Panc1 (cell line): ENCODE measurements around the gene GPX7.

ENCODE experiments used
- CTCF ChIP-seq: fragments of 450-650 bp; IDR thresholded peaks from 2 replicates; pipeline ENCODE4 v1.5.1; 2017; ENCODE audit warnings: mild to moderate bottlenecking
- POLR2AphosphoS5 ChIP-seq: IDR thresholded peaks from 2 replicates; pipeline ENCODE4 v1.6.1; 2012; ENCODE audit warnings: mild to moderate bottlenecking, low read depth, low read length, moderate library complexity
- REST ChIP-seq, 2 experiments: IDR thresholded peaks; 2 replicates each; pipeline ENCODE4 v1.6.1; 2011 to 2012; ENCODE audit warnings: low read depth in 2 of 2, control low read depth in 1 of 2, low read length in 1 of 2, mild to moderate bottlenecking in 1 of 2, moderate library complexity in 1 of 2; ENCODE audit not compliant: insufficient read depth in 1 of 2
- SIN3A ChIP-seq: IDR thresholded peaks from 2 replicates; pipeline ENCODE4 v1.6.1; 2012; ENCODE audit warnings: low read depth, mild to moderate bottlenecking, low read length, moderate library complexity, borderline replicate concordance; ENCODE audit not compliant: insufficient read depth
- TCF7L2 ChIP-seq: IDR thresholded peaks from 2 replicates; pipeline ENCODE4 v1.6.1; 2011; ENCODE audit warnings: mild to moderate bottlenecking, low read depth, low read length, inconsistent platforms

- TF ChIP-seq CTCF (no peak), POLR2AphosphoS5 (no peak), TCF7L2 (no peak), SIN3A (no peak), REST (IDR thresholded peaks at IDR 0.05; ENCODE audit: insufficient read depth in 1 of 2, low read depth in 2 of 2, low read length in 1 of 2) (no peak)
Observed at GRCh38 chr1:52576074-52576473, 26.1 kb upstream of the GPX7 start.
